ENCODE measurements around the gene COA1.
A peak's percentile ranks its signal among the peaks of the same experiment; 100 is the strongest.

The COA1 gene

GRCh38 chr7:43592326-43592725, 137.0 kb downstream of the COA1 start:
- DNase-seq (ENCODE audit: low read depth in 2 of 2), result no peak

- no peak for DNase-seq (ENCODE audit: low read depth in 2 of 2)
Measured at GRCh38 chr7:43591558-43592180, 137.7 kb downstream of the COA1 start.

- peak; percentile 45 to 49 for DNase-seq (ENCODE audit: low read depth in 2 of 2)
Measured at GRCh38 chr7:43590862-43591557, 138.3 kb downstream of the COA1 start.

GRCh38 chr7:43589728-43590127, 139.6 kb downstream of the COA1 start:
- DNase-seq (ENCODE audit: low read depth in 2 of 2), result no peak

Data from stimulated activated CD4-positive, alpha-beta T cell treated with anti-CD3 and anti-CD28 coated beads, Interleukin-15, amount 100 ng/mL, for 48 hours (primary cell).